Upper lobe of left lung (tissue), 4 donors: Measurements from ENCODE around the gene IFITM5.

Experiments used
- CTCF ChIP-seq, 6 experiments: fragments of 450-650 bp in 4 of 6; fragments of 200-600 bp in 2 of 6; sonication (generic) in 2 of 6; IDR thresholded peaks; one replicate each; pipeline ENCODE4 v1.5.1; 2016 to 2019; ENCODE audit warnings: antibody characterized with exemption in 6 of 6
- EP300 ChIP-seq, 4 donors: sonication (generic); formaldehyde crosslinking; IDR thresholded peaks; one replicate each; pipeline ENCODE4 v1.5.1; 2017; ENCODE audit warnings: antibody characterized with exemption in 4 of 4, control low read depth in 2 of 4
- POLR2A ChIP-seq, 4 donors: fragments of 450-650 bp; IDR thresholded peaks; one replicate each; pipeline ENCODE4 v1.5.1; 2016 to 2017; ENCODE audit warnings: antibody characterized with exemption in 4 of 4, mild to moderate bottlenecking in 2 of 4
- POLR2AphosphoS5 ChIP-seq, 2 donors: sonication (generic); formaldehyde crosslinking; IDR thresholded peaks; one replicate each; pipeline ENCODE4 v1.5.1; 2017; ENCODE audit warnings: antibody characterized with exemption in 2 of 2

DNA sequence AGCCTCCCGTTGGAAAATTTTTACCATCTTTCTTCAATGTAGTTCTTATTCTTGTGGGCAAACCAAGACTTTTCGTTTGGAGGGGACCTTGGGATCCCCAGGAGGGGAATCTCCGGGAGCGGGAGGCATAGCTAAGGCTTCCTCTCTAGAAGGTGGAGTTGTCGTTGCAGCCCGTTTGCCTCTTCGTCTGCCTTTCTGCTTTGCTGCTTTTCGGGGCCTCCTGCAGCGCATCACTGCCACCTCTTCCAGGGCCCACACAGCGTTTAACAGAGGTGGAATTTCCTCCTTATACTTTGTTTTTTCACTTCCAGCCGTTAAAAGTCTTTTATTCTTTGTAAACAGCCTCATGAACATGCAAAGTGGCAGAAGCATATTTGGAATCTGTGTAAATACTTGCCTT is 24.8 kb upstream of the IFITM5 start:
- no peak for TF ChIP-seq EP300 (IDR thresholded peaks at IDR 0.05)
- TF ChIP-seq CTCF (IDR thresholded peaks at IDR 0.05), result no peak
- no peak for TF ChIP-seq POLR2A (IDR thresholded peaks at IDR 0.05)
- TF ChIP-seq POLR2AphosphoS5 (IDR thresholded peaks at IDR 0.05), result no peak
